ENCODE results near the gene GPR137C. TPM values are rescaled to one million over a fixed set of nuclear protein-coding genes. Genes with fewer than 3 reads are reported as not detected.

The GPR137C gene
- 2.2 TPM for total RNA-seq

DNA sequence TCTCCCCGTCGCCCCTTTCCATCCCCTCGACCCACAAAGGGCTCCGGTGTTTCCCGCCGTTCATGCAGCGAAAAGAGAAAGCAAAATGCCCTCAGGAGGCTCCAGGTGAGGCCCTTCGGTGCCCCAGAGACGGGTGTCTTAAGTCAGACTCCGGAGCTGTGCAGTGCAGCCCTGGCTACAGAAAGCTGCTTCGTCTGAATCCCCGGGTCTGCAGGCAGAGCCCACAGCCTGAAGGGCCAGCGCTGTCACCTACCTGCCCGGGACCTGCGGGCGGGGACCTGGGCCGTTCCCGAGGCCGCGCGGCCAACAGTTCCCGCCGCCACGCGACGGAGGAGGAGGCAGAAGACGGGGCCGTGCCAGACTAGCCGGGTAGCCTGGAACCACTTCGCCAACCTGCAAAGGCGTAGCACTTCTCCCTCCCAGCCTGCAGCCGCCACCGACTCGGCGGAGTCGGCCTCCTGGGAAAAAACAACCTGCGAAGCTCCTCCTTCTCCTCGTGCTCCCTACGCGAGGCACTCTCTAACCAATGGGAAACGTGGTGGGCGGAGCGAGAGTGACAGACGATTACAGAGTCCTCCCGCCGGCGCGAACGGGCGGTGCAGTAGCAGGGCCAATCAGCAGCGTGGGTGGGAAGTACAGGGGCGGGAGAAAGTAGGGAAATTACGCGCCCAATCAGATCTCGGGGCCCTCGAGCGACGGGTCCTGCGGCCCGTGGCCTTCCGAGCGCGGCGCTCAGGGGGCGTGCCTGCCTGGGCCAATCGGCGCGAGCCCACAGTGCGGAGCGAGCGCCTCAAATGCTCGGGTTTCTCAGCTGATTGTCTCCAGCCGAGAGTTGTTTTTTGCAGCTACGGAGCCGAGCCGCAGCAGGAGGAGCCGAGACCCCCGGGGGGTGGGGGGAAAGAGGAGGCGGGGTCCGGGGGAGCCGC, at the start of gene GPR137C, which contains the start of gene TXNDC16:
TSS of gene GPR137C (plus strand) at position 774 of the 926 bp plus-strand sequence. CDS start 312 bp downstream, outside the sequence.
TSS of gene TXNDC16 (minus strand) at position 443 of the 926 bp plus-strand sequence. CDS start 8,948 bp downstream, outside the sequence.
- DNase-seq (ENCODE audit: low spot score), result peak; percentile 99

DNA sequence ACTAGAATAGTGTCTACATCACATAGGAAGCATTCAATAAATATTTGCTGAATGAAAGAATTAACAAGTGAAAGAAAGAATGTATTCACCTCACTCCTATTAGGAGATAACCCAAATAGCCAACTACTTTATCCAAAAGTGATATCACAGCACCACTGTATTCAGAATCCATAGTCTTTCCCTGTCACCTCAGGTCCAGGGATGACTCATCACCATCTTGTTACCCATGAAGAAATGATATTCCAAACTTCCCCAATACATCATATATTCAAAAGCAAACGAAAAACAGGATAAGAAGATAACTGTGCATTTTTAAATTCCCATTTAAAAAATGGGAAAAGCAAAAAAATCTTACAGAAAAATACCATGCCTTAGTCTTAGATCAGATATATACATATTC, 39.4 kb upstream of the GPR137C start:
- DNase-seq (ENCODE audit: low spot score), result no peak

- no peak for DNase-seq (ENCODE audit: low spot score)
Measured at GRCh38 chr14:52514046-52514811, 38.4 kb upstream of the GPR137C start.

DNA sequence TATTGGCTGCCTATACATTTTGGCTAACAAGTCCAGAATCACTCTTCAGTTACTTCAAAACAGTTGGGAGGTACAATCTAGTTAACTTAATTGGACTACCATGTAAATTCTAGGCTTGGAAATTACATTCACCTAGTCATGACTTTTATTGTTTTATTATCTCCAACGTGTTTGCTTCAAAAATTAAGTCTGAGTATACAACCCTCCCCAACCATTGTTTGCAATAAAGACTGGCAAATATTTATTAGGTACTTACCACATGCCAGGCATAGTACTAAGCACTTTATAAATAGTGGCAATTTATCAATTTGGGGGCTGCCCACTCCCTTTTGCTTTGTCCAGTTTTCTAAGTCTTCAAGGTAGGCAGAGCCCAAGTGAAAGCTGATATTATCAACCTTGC, 30.6 kb upstream of the GPR137C start:
- no peak for DNase-seq (ENCODE audit: low spot score)

DNA sequence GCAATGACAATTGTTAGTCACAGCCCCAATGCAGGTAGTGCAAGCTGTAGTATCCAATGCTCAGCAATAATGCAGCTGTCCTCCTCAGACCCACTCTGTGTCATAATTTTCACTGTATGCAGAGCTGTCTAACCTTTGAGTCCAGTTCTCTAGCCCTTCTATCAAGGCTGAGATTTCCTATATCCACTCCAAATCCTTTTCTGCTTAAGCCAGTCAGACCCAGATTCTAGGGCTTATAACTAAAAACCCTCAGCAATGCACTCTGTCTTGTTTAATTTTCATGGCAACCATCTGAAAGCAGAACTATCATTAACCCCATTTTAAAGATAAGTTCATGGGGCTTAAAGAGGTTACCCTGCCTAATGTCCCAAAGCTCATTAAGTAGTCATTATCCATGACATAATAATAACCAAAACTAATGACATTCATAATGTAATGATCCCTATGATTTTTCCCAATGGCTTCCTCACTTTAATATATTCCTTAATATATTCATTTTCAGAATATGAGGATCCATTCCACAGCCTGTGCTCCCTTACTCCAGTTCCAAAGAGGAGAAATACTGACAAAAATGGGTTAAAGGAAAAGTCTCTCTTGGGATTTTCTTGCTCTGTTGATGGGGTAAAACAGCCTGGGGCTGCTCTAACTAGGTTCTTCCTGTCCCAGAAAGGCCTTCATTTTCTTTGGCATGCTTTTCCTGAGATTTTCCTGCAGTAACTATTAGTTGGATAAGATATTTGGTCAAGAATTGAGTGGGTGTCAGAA, 29.9 kb upstream of the GPR137C start:
- DNase-seq (ENCODE audit: low spot score), result no peak

- no peak for DNase-seq (ENCODE audit: low spot score)
Measured at GRCh38 chr14:52527052-52527451, 25.6 kb upstream of the GPR137C start.

DNA sequence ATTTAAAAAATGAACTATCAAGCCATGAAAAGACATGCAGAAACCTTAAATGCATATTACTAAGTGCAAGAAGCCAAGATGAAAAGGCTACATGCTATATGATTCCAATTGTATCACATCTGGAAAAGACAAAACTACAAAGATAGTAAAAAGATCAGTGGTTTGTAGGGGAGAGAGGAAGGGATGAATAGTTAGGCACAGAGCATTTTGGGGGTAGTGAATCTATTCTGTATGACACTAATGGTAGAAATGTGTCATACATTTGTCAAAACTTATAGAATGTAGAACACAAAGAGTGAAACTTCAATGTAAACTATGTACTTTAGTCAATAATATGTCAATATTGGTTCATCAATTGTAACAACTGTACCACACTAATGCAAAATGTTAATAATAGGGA, 21.2 kb upstream of the GPR137C start:
- no peak for DNase-seq (ENCODE audit: low spot score)

DNA sequence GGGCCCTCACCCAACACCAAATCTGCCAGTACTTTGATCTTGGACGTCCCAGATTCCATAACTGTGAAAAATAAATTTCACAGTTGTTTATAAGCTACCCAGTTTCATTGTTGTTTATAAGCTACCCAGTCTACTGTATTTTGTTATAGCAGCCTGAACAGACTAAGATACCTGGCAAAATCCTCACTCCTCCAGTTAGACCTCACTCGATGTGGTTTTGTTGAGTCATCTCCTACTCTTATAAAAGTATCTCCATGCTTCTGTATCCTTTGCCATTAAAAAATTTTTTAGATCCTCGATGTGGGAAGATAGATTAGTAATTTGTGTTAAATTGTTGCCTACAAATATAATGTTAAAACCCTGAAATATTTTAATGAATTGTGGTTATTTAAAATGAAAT, 16.4 kb upstream of the GPR137C start:
- DNase-seq (ENCODE audit: low spot score), result no peak

DNA sequence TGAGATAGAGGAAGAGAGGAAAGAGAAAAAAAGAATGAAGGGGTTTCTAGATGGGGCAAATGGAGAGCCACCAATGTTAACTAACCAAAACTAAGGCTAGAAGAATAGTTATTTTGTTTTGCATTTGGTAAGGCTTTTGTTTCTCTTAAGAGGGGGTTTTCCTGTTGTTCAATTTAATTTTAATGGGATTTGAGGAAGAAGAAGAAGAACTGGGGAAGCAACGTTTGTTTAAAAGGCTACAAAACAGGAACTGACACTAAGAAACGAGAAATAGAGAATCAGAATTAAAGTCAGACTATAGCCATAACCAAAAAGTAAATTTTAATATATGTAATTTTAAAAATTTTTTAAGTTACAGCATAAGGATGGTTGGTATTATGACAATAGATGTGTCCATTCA, 14.0 kb upstream of the GPR137C start:
- DNase-seq (ENCODE audit: low spot score), result no peak

- no peak for DNase-seq (ENCODE audit: low spot score)
Measured at GRCh38 chr14:52545584-52546317, 6.9 kb upstream of the GPR137C start.

DNA sequence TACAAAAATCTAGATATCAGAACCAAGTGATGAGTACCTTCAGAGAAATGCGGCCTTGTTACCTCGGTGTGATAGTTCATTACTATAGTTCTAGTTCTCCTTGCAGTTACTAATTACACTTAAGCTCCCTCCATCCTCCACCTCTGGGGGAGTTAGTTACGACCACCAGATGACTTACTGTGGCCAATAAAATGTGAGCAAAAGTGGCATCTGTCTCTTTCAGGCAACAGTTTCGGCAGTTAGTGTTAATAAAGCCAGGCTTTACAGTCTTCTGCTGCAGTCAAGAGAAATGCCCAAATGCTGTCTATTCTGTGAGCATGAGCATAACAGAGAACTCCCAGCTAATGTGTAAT, 6.3 kb upstream of the GPR137C start:
- DNase-seq (ENCODE audit: low spot score), result no peak

DNA sequence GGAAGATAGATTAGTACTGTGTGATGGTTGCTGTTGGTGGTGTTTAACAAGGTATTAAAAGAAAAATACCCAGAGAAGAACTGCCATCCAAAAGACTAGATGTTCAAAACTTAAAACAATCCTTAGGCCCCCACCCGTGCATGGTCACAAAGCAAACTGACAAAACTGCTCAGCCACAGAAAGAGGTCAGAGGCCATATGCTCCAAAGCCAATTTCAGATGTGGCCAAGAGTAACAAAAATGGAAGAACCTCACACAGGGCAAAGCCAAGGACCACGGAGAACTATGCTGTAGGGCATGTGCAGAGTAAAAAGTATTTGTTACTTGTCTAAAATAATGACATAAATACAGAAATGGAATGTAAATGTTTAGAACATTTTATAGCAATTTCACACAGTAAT, 5.6 kb upstream of the GPR137C start:
- no peak for DNase-seq (ENCODE audit: low spot score)

GRCh38 chr14:52547526-52547925, 5.1 kb upstream of the GPR137C start:
- DNase-seq (ENCODE audit: low spot score), result no peak

DNA sequence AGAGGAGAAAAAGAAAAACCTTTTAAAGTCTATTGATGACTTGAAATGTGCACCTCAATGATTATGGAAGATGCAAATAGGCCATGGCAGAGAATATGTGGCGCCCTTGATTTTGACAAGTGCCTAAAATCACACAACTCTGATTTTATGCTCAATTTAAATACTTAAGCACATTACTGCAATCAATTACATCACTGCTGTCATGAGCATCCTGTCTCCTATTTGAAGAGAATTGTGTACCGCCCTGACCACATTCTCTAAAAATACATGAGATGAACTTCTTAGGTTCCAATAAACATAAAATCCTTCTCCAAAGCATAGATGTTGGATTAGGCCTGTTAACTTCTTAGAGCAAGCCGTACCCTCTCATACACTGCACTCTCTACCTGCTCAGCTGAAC, 2.0 kb upstream of the GPR137C start:
- no peak for DNase-seq (ENCODE audit: low spot score)

DNA sequence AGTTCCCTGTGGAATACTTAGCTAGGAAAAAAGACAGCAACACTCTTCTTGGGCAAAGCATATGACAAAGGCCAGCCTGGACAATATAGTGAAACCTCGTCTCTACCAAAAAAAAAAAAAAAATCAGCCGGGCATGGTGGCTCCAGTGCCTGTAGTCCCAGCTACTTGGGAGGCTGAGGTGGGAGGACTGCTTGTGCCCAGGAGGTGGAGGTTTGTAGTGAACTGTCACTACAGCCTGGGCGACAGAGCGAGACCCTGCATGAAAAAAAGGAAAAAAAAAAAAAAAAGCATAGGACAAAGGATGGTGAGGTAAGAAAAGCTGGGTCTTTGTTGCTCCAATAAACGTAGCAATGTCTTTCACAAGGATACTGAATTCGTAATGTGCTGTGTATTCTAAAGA, 1.4 kb upstream of the GPR137C start:
- no peak for DNase-seq (ENCODE audit: low spot score)

DNA sequence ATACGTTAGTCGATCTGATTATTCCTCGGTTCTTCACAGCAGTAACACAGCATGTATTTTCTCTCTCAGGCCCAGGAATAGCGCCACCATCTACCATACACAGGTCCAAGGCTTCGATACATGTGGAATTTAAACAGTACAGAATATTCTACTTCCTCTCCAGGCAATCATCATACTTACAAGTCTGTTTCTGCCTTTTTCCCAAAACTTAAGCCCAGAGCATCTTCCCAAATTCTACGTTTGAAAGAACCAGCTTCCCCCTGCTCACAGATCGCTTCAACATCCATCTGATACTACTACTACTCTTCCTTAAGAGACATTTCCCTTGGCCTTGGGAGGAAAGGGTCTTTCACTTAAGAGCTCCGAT, 957 bp upstream of the GPR137C start:
- DNase-seq (ENCODE audit: low spot score), result no peak

DNA sequence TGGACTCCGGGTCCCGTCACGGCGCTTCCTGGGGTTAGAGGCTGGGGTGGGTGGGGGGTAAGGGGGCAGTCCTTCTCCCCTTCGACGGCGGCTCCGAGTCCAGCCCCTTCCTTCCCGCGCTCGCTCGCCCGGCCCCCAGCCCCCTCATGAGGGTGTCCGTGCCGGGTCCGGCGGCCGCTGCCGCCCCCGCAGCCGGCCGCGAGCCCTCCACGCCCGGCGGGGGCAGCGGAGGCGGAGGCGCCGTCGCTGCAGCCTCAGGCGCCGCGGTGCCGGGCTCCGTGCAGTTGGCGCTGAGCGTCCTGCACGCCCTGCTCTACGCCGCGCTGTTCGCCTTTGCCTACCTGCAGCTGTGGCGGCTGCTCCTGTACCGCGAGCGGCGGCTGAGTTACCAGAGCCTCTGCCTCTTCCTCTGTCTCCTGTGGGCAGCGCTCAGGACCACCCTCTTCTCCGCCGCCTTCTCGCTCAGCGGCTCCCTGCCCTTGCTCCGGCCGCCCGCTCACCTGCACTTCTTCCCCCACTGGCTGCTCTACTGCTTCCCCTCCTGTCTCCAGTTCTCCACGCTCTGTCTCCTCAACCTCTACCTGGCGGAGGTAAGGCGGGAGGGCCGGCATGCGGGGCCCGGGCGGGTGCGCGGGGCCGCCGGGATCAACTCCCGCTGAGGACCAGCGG, 500 bp downstream of the GPR137C start:
- DNase-seq (ENCODE audit: low spot score), result peak; percentile 46

GRCh38 chr14:52553671-52554575, 1.3 kb downstream of the GPR137C start:
- DNase-seq (ENCODE audit: low spot score), result peak; percentile 84

- no peak for DNase-seq (ENCODE audit: low spot score)
Measured at GRCh38 chr14:52558688-52559087, 6.1 kb downstream of the GPR137C start.

DNA sequence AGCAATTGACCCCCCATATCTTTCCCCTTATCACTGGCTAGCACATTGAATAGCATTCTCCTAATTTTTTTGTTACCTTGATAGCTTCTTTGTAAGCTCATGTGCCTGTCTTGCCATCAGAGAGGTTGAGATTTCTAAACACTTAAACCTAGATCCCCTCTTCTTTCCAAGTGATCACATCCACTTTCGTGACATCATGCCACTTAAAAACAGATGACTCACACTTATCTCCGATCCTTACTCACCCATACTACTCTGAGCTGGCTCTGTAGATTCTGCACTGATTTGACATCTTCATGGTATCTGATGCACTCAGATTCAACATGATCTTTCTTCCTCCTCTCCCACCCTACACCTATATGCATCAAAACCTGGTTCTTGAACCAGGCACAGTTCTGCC, 10.5 kb downstream of the GPR137C start:
- DNase-seq (ENCODE audit: low spot score), result no peak

Measured in ureter (tissue), 1 donor.